GM18861 (cell line): ENCODE results near the gene CHST5.
"Not testable (repeated sequence)": the region's sequence is repeated elsewhere in the genome, so short reads cannot be mapped to it uniquely, and the experiment has no call there.

ENCODE experiments used
- ATAC-seq: cut with Tn5 transposase; IDR thresholded peaks from one replicate; pipeline ENCODE4 v1.9.1; 2021; ENCODE audit not compliant: unreplicated experiment

CHST5 gene

GRCh38 chr16:75514296-75514695, 21.6 kb downstream of the CHST5 start:
- no peak for ATAC-seq

- no peak for ATAC-seq
These were observed 29.3 kb downstream of the CHST5 start for GRCh38 chr16:75506574-75506973.

GRCh38 chr16:75506107-75506506, 29.8 kb downstream of the CHST5 start:
- ATAC-seq: no peak

- no peak for ATAC-seq
These were observed 32.1 kb downstream of the CHST5 start for GRCh38 chr16:75503801-75504200.

GRCh38 chr16:75502916-75503605, 32.8 kb downstream of the CHST5 start:
- no peak for ATAC-seq

GRCh38 chr16:75501820-75502219, 34.1 kb downstream of the CHST5 start:
- not testable (repeated sequence) for ATAC-seq

GRCh38 chr16:75501359-75501758, 34.5 kb downstream of the CHST5 start:
- ATAC-seq: no peak

- ATAC-seq: not testable (repeated sequence)
These were observed 37.1 kb downstream of the CHST5 start for GRCh38 chr16:75498605-75499322.

- ATAC-seq: no peak
These were observed 38.4 kb downstream of the CHST5 start for GRCh38 chr16:75497558-75497957.

- peak; percentile 59 for ATAC-seq
These were observed 40.7 kb downstream of the CHST5 start, which contains the start of gene CHST6 for GRCh38 chr16:75495076-75495674. CHST6 (minus strand) TSS chr16:75495441; CDS start chr16:75479828, 15,613 bp downstream.

- no peak for ATAC-seq
These were observed 41.2 kb downstream of the CHST5 start for GRCh38 chr16:75494661-75495075.

- no peak for ATAC-seq
These were observed 41.7 kb downstream of the CHST5 start for GRCh38 chr16:75494184-75494583.

GRCh38 chr16:75491876-75492275, 44.0 kb downstream of the CHST5 start:
- ATAC-seq: no peak

GRCh38 chr16:75488322-75488721, 47.6 kb downstream of the CHST5 start:
- no peak for ATAC-seq

GRCh38 chr16:75486676-75487313, 49.1 kb downstream of the CHST5 start:
- peak; percentile 49 for ATAC-seq

GRCh38 chr16:75486014-75486675, 49.8 kb downstream of the CHST5 start:
- no peak for ATAC-seq

GRCh38 chr16:75485230-75486013, 50.5 kb downstream of the CHST5 start:
- no peak for ATAC-seq

- ATAC-seq: no peak
These were observed 52.7 kb downstream of the CHST5 start for GRCh38 chr16:75483222-75483621.

GRCh38 chr16:75482434-75483205, 53.3 kb downstream of the CHST5 start:
- ATAC-seq: no peak
